Stimulated activated CD4-positive, alpha-beta T cell treated with anti-CD3 and anti-CD28 coated beads, Interleukin-4, amount 100 ng/mL, for 48 hours (primary cell): Measurements from ENCODE around the gene MZB1.
"Not testable (repeated sequence)": the region's sequence is repeated elsewhere in the genome, so short reads cannot be mapped to it uniquely, and the experiment has no call there.

Experiments
- DNase-seq, 2 donors: peaks; one replicate each; pipeline ENCODE4 v3.0.0-alpha.2; 2020; ENCODE audit warnings: low read depth in 2 of 2

MZB1 gene

GRCh38 chr5:139410121-139410992 lies 20.6 kb upstream of the MZB1 start:
- DNase-seq: no peak

- not testable (repeated sequence) for DNase-seq
Measured at GRCh38 chr5:139409116-139409515, 19.4 kb upstream of the MZB1 start.

GRCh38 chr5:139408191-139408590 lies 18.5 kb upstream of the MZB1 start:
- DNase-seq: no peak

GRCh38 chr5:139407517-139407916 lies 17.8 kb upstream of the MZB1 start:
- no peak for DNase-seq

- no peak for DNase-seq
Measured at GRCh38 chr5:139406963-139407362, 17.2 kb upstream of the MZB1 start.

- no peak for DNase-seq
Measured at GRCh38 chr5:139404484-139404840, 14.7 kb upstream of the MZB1 start.

GRCh38 chr5:139403787-139404483 lies 14.2 kb upstream of the MZB1 start, which contains the start of gene SPATA24:
SPATA24 (minus strand) TSS chr5:139404089; CDS start chr5:139404060, 29 bp downstream.
- DNase-seq: peak; percentile 97 to 98

- DNase-seq: no peak
Measured at GRCh38 chr5:139403418-139403786, 13.7 kb upstream of the MZB1 start.

GRCh38 chr5:139402561-139403158 lies 12.9 kb upstream of the MZB1 start:
- DNase-seq: no peak

GRCh38 chr5:139401546-139401945 lies 11.8 kb upstream of the MZB1 start:
- no peak for DNase-seq

GRCh38 chr5:139399501-139400121 lies 9.9 kb upstream of the MZB1 start:
- DNase-seq: no peak

GRCh38 chr5:139397921-139398320 lies 8.2 kb upstream of the MZB1 start:
- DNase-seq: no peak

- DNase-seq: no peak
Measured at GRCh38 chr5:139396691-139397090, 7.0 kb upstream of the MZB1 start.

- no peak for DNase-seq
Measured at GRCh38 chr5:139395844-139396640, 6.3 kb upstream of the MZB1 start.

GRCh38 chr5:139394654-139395566 lies 5.2 kb upstream of the MZB1 start, which contains the start of gene PROB1:
PROB1 (minus strand) TSS chr5:139395104; CDS start chr5:139395081, 23 bp downstream.
- no peak for DNase-seq

GRCh38 chr5:139394123-139394653 lies 4.5 kb upstream of the MZB1 start:
- peak in 1 of 2 donors; percentile 44 for DNase-seq

GRCh38 chr5:139393497-139394122 lies 3.9 kb upstream of the MZB1 start:
- no peak for DNase-seq

- DNase-seq: peak; percentile 83 to 86
Measured at GRCh38 chr5:139392678-139393496, 3.2 kb upstream of the MZB1 start.

- no peak for DNase-seq
Measured at GRCh38 chr5:139392324-139392677, 2.6 kb upstream of the MZB1 start.
